Measurements from ENCODE around the gene HDAC4.

HDAC4 gene

DNA sequence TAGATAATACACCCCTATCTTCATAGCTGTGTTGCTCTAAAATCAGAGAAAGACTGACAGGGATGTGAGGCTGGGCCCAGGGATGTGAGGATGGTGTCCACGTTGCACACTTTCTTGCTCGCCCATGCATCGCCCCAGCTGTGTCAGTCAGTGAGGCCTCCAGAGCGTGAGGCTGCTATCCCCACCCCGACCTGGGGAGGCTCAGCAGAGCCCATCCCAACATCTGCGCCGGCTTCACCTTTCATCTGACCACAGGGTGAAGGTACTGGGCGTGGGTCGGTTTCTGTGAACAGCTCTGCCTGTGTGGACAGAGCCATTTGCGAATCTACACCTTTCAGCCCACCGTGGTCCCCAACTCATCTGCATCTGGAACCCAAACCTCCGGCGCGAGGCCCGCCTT is 255.7 kb downstream of the HDAC4 start:
- no peak for DNase-seq

DNA sequence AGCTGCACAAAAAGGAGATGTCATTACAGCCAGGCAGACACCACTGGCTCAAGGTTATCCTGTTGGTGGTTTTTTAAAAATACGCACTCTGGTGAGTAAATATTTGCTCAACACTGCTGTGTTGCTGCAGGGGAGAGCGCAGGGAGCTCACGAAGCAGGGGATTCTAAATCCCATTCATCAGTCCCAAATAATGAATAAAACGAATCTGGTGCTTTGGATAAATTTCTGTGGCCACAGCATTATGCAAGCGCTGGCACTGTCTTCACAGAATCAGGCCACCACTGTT is 256.2 kb downstream of the HDAC4 start:
- no peak for DNase-seq

- DNase-seq, result no peak
Measured at GRCh38 chr2:239143858-239144712, 256.7 kb downstream of the HDAC4 start.

DNA sequence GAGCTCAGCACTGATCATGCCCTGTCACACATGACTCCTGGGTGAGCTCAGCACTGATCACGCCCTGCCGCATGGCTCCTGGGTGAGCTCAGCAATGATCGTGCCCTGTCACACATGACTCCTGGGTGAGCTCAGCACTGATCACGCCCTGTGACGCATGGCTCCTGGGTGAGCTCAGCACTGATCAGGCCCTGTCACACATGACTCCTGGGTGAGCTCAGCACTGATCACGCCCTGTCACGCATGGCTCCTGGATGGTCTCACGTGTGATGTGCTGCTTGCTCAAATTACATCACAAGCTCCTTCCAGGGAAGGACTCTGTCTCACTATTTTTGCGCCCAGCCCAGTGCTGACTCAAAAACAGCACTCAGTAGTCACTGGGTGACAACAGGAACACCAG is 258.0 kb downstream of the HDAC4 start:
- DNase-seq, result no peak

DNA sequence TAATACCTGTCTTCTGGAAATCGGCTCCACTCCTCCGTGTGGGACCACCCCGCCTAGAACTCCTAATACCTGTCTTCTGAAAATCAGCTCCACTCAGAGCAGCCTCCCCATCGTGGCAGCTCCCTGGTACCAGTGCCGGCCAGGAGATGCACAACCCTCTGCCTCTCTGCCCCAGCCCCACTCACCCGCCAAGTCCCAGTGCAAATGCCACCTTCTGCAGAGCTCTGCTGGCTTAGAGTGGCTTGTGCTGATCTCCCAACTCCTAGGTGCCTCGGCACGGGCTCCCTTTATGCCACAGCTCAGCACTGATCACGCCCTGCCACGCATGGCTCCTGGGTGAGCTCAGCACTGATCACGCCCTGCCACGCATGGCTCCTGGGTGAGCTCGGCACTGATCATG is 258.5 kb downstream of the HDAC4 start:
- no peak for DNase-seq

DNA sequence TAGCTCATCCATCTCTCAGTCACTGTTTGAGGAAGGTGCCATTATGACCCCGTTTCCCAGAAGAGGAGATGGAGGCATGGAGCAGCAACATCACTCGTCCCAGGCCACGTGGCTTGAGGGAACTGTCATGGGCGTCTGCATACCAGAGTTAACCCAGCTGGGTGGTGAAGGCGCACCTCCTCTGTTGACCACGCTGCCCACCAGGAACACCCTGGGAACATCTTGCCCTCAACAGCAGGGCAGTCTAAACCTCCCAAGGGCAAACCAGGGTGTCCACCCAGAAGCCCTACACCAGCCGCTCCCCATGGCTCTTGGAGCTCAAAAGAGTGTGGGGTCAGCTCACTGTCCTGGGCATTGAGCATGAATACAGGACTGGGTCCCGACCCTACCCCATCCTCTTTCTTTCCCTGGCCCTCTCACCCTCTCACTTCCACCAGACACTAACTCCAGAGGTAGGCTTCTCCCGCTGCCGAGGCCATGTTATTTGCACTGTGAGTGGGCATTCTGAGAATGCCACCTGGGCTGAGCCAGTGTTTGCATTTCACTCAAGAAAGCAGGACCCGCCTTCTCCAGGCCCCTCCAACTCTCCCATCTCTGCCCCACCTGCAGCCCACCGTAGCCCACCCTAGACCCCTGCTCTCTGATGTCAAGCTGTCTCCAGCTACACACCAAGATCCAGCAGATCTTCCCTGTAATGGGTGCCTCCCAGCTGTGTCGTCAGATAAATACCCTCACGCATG is 259.6 kb downstream of the HDAC4 start:
- no peak for DNase-seq

- no peak for DNase-seq
Measured at GRCh38 chr2:239140346-239141020, 260.3 kb downstream of the HDAC4 start.

DNA sequence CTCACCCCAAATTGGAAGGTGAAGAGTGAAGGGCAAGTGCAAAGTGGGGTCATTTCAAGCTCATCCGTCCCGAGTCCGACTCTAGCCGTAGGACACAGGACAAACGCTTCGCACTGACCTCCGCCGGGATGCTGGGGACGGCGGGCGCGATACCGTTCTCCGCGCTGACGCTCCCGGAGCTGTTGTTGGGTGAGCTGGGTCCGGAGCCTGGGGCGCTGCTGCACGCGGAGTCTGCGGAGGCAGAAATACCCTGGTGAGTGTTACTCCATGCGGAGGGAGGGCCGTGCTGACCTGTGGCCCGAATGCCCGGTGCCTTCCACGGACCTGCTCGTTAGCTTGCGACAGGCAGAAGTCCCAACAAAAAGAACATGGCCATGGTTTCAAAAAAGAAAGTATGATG is 261.3 kb downstream of the HDAC4 start:
- no peak for DNase-seq

DNA sequence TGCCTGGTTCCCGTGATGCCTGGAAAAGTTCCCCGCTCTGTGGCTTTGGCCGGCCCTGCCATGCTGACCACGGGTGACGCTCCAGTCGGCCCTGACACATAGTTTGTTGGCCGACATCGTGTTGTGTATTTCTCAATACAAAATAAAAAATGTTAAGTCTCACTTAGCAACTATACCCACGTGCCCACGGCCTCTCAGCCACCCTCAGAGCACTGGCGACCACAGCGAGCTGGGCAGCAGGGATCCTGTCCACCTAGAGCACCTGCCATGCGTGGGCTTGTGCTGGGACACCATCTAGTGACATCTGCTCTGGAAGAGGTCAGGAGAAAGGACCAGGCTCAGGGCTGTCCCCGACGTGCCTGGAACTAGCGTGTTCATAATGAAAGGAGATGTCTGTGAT is 261.7 kb downstream of the HDAC4 start:
- DNase-seq, result no peak

- DNase-seq, result no peak
Measured at GRCh38 chr2:239138610-239139009, 262.2 kb downstream of the HDAC4 start.

DNA sequence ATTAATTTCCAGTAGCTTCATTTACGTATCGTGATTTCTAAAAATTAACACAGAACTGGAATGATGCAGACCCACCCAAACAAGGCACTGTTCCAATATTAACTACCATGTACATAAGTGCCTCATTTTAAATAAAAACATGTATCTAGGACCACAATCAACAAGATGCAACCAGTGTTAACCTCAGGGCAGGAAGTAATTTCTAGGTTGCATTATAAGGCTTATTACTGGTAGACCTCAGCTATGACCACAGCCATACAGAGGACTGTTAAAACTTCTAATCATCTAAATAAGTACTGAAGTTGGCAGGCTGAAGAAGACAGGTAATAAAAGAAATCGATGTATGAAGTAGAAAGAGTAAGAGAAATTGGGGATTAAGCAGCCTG is 262.9 kb downstream of the HDAC4 start:
- no peak for DNase-seq

- DNase-seq, result no peak
Measured at GRCh38 chr2:239137165-239137897, 263.5 kb downstream of the HDAC4 start.

DNA sequence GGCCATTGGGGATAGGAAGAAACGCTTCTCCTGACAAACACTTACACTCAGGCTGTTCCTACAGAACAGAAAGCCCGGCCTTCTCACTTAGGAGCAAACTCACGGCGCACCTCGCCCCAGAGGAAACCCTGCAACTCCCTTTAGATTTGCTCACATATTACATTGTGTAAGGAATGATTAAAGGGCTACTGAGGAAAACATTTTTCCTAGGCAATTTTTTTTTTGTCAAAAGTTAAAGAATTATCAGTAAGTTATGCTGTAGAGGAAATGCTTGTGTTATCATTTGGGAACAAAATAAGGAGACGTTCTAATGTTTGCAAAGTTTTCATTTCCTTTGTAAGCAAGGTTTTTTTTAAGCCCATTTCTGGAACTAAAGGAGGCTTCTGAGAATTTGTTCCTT is 264.1 kb downstream of the HDAC4 start:
- no peak for DNase-seq

- no peak for DNase-seq
Measured at GRCh38 chr2:239136203-239136602, 264.6 kb downstream of the HDAC4 start.

DNA sequence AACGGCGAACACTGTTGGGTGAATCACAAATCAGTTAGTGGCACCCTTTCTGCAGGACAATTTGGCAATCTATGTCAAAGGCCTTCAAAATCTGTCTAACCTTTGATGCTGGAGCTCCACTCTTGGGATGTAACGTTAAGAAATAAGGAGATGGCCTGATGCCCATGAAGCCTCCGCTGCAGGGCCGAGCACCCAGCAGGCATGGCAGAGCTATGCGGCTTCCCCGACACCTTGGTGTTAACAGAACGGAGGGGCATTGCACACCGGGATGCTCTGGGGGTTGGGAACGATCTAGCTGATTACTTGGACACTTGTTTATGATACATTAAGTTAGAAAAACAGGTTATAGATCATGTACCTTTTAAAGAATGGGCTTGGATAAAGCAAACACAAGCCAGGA is 265.3 kb downstream of the HDAC4 start:
- no peak for DNase-seq

- no peak for DNase-seq
Measured at GRCh38 chr2:239133945-239134570, 266.8 kb downstream of the HDAC4 start.

DNA sequence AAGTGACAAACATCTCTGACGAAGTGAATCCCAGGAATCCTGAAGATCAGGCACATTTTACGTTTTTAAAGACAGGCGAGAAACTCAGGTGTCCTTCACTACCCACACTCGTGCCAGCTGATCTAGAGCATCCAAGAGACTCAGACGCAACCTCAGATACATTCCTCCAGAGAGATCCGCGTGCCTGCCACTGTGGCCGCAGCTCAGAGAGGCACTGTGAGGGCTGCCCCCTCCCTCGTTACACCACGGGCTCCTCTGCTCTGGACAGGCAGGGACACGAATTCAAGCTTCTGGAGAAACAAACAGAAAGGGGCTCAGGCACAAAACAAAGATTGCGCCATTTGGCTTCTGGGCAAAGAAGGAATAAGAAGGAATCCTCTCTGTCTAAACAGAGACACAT is 268.0 kb downstream of the HDAC4 start:
- no peak for DNase-seq

DNA sequence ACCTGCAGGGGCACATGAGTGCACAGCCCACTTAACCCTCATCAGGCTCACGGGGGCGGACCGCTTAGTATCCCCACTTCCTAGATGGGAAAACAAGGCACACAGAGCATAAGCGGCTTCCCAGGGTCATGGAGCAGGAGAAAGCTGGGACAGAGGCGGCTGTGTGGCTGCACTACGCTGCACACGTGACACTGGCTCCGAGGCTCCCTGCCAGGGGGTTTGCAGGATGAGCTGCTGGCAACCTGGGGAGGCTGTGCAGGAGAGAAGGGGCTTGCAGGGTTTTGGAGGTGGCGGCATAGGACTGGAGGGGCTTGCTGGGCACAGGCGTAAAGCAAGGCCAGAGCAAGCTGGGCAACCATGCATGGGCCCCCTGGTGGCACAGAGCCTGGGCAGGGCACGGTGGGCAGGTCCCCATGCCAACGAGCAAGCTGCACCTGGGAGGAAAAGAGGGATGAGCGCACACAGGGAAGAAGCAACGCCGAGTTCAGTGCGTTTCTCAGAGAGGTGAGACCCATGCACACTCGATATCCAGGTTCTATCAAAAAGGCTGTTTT is 268.6 kb downstream of the HDAC4 start:
- DNase-seq, result no peak

DNA sequence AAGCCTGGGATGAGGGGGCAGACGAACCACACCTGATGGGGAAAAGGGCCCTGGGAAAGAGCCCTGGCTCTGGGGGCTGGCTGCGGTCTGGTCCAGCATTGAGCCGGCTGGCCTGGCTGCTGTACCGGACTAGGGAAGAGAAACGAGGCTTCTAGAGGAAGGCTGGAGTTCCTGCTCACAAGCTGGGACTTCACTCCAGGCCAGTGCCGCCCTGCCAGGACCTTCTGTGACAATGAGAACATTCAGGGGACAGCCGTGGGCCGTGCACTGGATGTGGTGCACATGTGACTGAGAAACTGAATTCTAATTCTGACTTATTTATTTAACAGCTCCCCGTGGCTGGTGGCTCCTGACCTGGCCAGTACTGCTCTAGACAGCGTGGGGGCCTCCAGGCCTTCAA is 269.3 kb downstream of the HDAC4 start:
- no peak for DNase-seq

DNA sequence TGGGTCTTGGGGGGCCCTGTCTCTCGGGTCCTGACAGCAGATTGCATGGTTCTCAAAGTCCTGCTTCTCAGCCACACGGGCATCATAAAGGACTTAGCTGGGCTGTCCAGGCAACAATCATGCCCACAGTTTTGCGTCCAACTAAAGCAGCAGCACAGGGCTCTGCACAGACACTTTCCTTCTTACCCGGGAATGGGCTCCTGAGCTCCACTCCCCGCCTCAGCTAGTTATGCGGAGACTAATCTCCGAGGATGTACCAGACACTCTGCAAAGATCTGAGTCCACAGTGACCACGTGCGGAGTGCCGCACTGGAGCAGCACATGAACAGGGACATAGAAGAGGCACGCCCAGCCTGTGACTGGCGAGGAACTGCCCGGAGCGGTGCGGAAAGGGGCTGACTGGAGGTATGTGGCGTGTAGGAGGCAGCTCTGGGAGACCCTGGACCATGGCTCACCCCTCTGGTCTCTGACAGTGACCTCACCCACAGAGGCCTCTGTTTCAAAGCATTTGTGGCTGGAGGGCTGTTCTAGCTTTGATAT is 270.0 kb downstream of the HDAC4 start:
- DNase-seq, result no peak

DNA sequence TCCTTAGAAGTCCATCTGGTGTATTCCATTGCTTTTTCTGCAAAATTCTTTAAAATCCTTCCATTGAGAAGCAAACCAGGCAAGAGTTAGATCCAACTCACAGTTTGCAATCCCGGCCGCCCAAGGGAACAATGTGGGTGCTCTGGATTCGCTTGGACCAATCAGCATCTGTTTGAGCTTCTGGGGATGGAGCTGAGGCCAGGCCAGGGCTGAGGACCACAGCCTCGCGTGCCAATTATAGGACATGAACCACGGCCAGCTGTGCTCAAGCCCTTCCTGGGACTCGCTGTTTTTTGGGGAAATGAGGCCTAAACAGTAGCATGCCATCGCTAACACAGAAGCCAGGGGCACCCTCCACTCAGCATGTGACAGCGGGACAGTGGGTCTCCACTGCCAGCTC is 270.8 kb downstream of the HDAC4 start:
- no peak for DNase-seq

All from T1000 (cell line).